ENCODE measurements around the gene TLCD3A.
A peak's percentile ranks its signal among the peaks of the same experiment; 100 is the strongest.
"Not testable (repeated sequence)": the region's sequence is repeated elsewhere in the genome, so short reads cannot be mapped to it uniquely, and the experiment has no call there.

The TLCD3A gene

GRCh38 chr17:749359-749758 lies 17.0 kb downstream of the TLCD3A start:
- not testable (repeated sequence) for DNase-seq (ENCODE audit: low spot score)

- no peak for DNase-seq (ENCODE audit: low spot score)
These were observed 18.1 kb downstream of the TLCD3A start for GRCh38 chr17:750431-751037.

GRCh38 chr17:751269-752001 lies 19.0 kb downstream of the TLCD3A start:
- DNase-seq (ENCODE audit: low spot score) = peak; percentile 44

DNA sequence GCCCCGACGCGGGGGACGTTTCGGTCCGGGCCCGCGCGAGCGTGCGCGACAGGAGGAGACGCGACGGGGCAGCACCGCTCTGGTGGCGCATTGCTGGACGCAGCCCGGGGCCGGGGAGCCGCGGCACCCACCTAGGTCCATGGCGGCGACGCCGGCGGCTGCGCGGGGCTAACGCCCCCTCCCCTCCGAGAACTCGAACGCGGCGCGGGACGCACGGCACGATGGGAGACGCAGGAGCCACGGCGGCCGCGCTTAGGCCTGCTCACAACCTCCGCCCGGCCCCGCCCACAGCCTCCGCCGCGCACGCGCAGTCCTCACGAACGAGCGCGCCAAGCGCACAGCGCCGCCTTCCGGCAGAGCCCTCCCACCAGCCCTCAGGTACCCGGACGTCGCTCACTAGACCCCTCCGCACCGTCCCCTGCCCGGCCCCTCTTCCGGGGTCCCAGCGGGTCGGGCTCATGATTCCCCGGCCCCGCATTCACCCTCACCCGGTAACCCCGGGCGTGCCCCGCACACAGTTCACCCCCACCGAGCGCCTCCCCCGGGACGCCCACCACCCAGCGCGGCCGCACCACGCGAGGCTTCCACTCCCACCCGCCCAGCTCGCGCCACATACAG lies 19.7 kb downstream of the TLCD3A start, which contains the start of gene GEMIN4:
GEMIN4 (minus strand) TSS at position 263 of the 618 bp plus-strand sequence; CDS start at position 141, 122 bp downstream.
- DNase-seq (ENCODE audit: low spot score) = peak; percentile 89

DNA sequence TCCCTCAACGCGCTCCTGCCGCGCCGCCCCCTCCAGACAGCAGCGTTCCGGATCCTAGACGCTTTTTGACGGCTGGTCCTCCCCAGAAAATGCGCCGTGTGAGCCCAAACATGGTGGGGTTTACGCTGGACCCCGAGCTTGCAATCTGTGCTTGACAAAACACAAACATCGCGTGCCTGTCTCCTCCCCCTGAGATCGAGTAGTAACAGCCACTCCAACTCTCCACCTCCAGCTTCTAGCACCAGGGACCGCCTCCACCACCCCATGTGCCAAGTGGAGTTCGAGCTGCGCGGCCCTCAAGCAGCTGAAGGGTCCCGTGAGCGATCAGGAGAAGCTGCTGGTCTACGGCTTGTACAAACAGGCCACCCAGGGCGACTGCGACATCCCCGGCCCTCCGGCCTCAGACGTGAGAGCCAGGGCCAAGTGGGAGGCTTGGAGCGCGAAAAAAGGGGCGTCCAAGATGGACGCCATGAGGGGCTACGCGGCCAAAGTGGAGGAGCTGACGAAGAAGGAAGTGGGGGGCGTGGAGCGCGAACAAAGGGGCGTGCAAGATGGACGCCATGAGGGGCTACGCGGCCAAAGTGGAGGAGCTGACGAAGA lies 20.3 kb downstream of the TLCD3A start:
- DNase-seq (ENCODE audit: low spot score) = peak; percentile 29

DNA sequence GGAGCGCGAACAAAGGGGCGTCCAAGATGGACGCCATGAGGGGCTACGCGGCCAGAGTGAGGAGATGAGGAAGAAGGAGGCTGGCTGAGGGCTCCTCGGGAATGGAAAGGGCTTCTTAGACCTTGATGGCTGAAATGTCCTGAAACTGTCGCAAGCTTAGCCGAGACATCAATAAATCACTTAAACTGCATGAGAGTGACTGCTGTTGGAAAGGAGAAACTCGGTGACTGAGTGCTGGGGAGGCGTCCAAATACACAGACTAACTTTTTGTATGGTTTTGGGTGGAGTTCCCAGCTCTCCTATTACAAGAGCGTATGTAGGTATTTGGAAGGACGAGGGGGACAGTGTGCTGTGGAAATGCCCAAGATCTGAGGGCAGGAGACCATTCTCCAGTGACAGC lies 21.0 kb downstream of the TLCD3A start:
- DNase-seq (ENCODE audit: low spot score) = no peak

GRCh38 chr17:755319-755961 lies 23.0 kb downstream of the TLCD3A start:
- DNase-seq (ENCODE audit: low spot score) = not testable (repeated sequence)

GRCh38 chr17:756010-756567 lies 23.7 kb downstream of the TLCD3A start:
- not testable (repeated sequence) for DNase-seq (ENCODE audit: low spot score)

- DNase-seq (ENCODE audit: low spot score) = no peak
These were observed 27.6 kb downstream of the TLCD3A start for GRCh38 chr17:759964-760363.

DNA sequence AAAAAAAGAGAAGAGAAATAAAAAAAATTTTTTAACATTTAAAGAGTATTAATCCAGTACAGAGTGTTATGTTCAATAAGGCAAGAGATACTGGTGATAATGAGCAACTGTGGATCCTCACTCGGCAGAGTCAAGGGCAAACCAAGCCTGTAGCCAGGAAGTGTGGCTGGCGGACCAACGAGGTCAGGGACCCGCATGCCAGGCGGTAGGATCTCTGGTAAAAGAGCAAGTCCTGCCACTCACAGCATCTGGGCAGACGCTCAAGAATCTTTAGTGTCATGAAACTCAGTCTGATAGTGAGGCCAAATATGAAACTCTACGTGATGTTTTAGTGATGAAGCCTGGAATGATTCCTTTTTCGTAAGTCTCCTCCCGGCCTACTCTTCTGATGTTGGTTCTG lies 28.0 kb downstream of the TLCD3A start:
- DNase-seq (ENCODE audit: low spot score) = no peak

DNA sequence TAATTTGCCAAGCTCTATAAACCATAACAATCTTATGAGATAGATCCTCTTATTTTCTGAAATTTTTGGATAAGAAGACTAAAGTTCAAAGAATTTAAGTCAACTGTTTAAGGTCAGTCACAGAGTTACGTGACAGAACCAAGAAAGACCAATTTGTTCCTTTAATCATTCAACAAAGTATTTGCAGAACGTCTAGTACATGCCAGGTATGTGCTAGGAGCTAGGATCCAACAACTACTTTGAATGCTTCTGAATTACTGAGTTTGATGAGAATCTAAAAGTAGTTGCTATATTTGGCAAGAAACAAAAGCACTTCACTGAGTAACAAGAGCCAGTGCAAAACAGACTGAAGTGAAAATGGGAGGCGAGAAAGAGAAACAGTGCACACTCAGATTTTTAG lies 34.7 kb downstream of the TLCD3A start:
- no peak for DNase-seq (ENCODE audit: low spot score)

GRCh38 chr17:773016-773415 lies 40.6 kb downstream of the TLCD3A start:
- no peak for DNase-seq (ENCODE audit: low spot score)

- peak; percentile 25 for DNase-seq (ENCODE audit: low spot score)
These were observed 41.3 kb downstream of the TLCD3A start for GRCh38 chr17:773467-774312.

DNA sequence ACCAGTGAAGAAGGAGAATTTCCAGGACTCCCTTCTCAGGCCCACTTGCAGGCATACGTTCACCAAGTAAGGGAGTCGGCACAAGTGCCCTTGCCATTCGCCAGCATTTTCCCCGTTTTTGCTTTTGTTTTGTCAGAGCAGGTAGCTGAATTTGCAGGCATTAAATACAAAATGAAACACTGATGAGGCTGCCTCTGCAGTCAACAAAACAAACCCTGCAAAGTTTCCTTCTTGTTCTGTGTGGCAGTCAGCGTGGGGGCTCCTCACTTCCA lies 41.9 kb downstream of the TLCD3A start:
- no peak for DNase-seq (ENCODE audit: low spot score)

GRCh38 chr17:778096-778495 lies 45.7 kb downstream of the TLCD3A start:
- DNase-seq (ENCODE audit: low spot score) = no peak

DNA sequence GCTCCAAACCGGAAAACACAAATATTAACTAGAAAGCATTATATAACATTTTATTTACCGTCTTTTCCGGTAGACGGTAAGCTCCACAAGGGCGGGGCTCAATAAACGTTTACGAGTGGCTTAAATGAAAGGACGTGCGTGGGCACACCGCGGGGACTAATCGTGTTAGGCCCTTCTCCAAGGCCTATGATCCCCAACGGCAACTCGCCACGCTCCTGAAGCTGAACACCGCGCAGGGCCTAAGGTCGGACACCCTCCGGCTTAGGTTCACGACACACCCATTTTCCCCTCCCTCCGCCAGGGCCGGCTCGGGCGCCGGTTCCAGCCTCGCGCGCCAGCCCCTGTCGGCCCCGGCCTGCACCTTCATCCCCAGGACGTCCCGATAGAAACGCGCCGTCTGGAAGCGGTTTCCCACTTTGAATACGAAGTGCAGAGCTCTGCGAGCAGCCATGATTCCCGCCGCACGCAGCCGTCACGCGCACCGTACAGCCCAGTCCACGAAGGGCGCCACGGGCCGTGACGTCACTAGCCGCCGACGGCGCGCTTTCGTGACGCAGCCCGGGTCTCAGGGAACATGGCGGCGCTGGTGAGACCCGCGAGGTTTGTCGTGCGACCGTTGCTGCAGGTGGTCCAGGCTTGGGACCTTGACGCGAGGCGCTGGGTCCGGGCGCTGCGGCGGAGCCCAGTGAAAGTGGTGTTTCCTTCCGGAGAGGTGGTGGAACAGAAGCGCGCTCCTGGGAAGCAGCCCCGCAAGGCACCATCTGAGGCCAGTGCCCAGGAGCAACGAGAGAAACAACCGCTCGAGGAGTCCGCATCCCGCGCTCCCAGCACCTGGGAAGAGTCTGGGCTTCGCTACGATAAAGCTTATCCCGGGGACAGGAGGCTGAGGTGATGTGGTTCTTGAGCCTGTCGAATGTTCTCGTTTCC lies 49.7 kb downstream of the TLCD3A start, which contains the start of the genes GLOD4 and MRM3:
GLOD4 (minus strand) TSS at position 476 of the 927 bp plus-strand sequence; CDS start at position 451, 25 bp downstream.
MRM3 (plus strand) TSS at position 549 of the 927 bp plus-strand sequence; CDS start at position 575, 26 bp downstream.
- DNase-seq (ENCODE audit: low spot score) = peak; percentile 86

GRCh38 chr17:784143-784542 lies 51.7 kb downstream of the TLCD3A start:
- DNase-seq (ENCODE audit: low spot score) = peak; percentile 70

GRCh38 chr17:785901-786300 lies 53.5 kb downstream of the TLCD3A start:
- not testable (repeated sequence) for DNase-seq (ENCODE audit: low spot score)

GRCh38 chr17:787641-788221 lies 55.3 kb downstream of the TLCD3A start:
- DNase-seq (ENCODE audit: low spot score) = no peak
